Hepatocyte (in vitro differentiated cells): Measurements from ENCODE around the gene ERCC2.

Experiments used
- EZH2 ChIP-seq: fragments of 200-600 bp; sonication (generic); IDR thresholded peaks from 2 replicates; pipeline ENCODE4 v1.6.1; 2016; ENCODE audit warnings: antibody characterized with exemption, mild to moderate bottlenecking, borderline replicate concordance
- EZH2phosphoT487 ChIP-seq: fragments of 200-600 bp; sonication (generic); IDR thresholded peaks from one replicate; pipeline ENCODE4 v1.6.1; 2018; ENCODE audit warnings: antibody characterized with exemption, mild to moderate bottlenecking, low read depth, moderate library complexity; ENCODE audit not compliant: unreplicated experiment, severe bottlenecking
- TF ChIP-seq, protein P1 (sequence below): fragments of 200-600 bp; sonication (generic); IDR thresholded peaks from 2 replicates; pipeline ENCODE4 v1.5.1; 2016; ENCODE audit warnings: antibody characterized with exemption, mild to moderate bottlenecking; ENCODE audit not compliant: poor library complexity

DNA sequence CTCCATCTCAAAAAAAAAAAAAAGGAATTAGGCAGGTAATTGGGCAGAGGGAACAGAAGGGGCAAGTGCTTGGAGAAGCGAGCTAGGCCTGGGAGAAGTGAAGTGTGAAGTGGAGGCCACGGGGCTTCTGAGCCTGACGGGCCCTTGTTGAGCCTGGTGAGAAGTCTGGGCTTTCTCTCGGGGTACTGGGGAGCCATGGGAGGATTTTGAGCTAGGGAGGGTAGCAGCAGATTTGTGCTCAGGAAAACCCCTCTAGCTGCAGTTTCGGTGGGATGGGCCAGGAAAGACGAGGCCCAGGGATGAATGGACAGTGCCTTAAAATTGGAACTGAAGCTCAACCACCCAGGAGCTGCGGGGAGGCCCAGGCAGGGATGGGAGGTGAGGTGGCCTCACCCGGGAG lies 44.1 kb upstream of the ERCC2 start:
- TF ChIP-seq EZH2 (no peak), EZH2phosphoT487 (no peak)
- TF ChIP-seq, protein P1, sequence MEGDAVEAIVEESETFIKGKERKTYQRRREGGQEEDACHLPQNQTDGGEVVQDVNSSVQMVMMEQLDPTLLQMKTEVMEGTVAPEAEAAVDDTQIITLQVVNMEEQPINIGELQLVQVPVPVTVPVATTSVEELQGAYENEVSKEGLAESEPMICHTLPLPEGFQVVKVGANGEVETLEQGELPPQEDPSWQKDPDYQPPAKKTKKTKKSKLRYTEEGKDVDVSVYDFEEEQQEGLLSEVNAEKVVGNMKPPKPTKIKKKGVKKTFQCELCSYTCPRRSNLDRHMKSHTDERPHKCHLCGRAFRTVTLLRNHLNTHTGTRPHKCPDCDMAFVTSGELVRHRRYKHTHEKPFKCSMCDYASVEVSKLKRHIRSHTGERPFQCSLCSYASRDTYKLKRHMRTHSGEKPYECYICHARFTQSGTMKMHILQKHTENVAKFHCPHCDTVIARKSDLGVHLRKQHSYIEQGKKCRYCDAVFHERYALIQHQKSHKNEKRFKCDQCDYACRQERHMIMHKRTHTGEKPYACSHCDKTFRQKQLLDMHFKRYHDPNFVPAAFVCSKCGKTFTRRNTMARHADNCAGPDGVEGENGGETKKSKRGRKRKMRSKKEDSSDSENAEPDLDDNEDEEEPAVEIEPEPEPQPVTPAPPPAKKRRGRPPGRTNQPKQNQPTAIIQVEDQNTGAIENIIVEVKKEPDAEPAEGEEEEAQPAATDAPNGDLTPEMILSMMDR: no peak
